SK-N-SH treated with all-trans-retinoic acid at 6 μM for 48 hours (cell line): ENCODE measurements around the gene SPRED1.

ENCODE experiments used
- ATAC-seq: fragments of 200-7000 bp; cut with Tn5 transposase; 3 replicates; pipeline ENCODE4 v1.9.1; 2020; ENCODE audit warnings: mild to moderate bottlenecking, moderate library complexity
- ARNTL ChIP-seq: fragments of 450-650 bp; formaldehyde crosslinking; IDR thresholded peaks from 2 replicates; pipeline ENCODE4 v1.5.0; 2020; ENCODE audit warnings: low read depth, mild to moderate bottlenecking, moderate library complexity, borderline replicate concordance
- BACH2 ChIP-seq: fragments of 250-450 bp; sonication (Bioruptor Pico); IDR thresholded peaks from 2 replicates; pipeline ENCODE4 v1.9.0; 2021; ENCODE audit warnings: mild to moderate bottlenecking, borderline replicate concordance
- CREB5 ChIP-seq: fragments of 250-450 bp; sonication (Bioruptor Pico); IDR thresholded peaks from 2 replicates; pipeline ENCODE4 v1.5.1; 2020; ENCODE audit warnings: low read depth, mild to moderate bottlenecking, moderate library complexity
- CSDC2 ChIP-seq: fragments of 250-450 bp; sonication (Bioruptor Pico); IDR thresholded peaks from 2 replicates; pipeline ENCODE4 v1.5.0; 2020; ENCODE audit warnings: mild to moderate bottlenecking, moderate library complexity
- ESRRG ChIP-seq: fragments of 250-450 bp; sonication (Bioruptor Pico); IDR thresholded peaks from 2 replicates; pipeline ENCODE4 v1.6.1; 2021; ENCODE audit warnings: mild to moderate bottlenecking
- GLIS3 ChIP-seq: fragments of 250-450 bp; sonication (Bioruptor Pico); IDR thresholded peaks from 2 replicates; pipeline ENCODE4 v1.5.0; 2020; ENCODE audit warnings: mild to moderate bottlenecking, moderate library complexity
- ISL1 ChIP-seq: fragments of 250-450 bp; sonication (Bioruptor Pico); IDR thresholded peaks from 2 replicates; pipeline ENCODE4 v2.1.2; 2022; ENCODE audit warnings: mild to moderate bottlenecking, moderate library complexity
- OSR1 ChIP-seq: fragments of 250-450 bp; sonication (Bioruptor Pico); IDR thresholded peaks from 2 replicates; pipeline ENCODE4 v1.8.0; 2022; ENCODE audit warnings: moderate library complexity, mild to moderate bottlenecking, inconsistent platforms
- PPARA ChIP-seq: fragments of 250-450 bp; sonication (Bioruptor Pico); IDR thresholded peaks from 2 replicates; pipeline ENCODE4 v1.5.0; 2020; ENCODE audit warnings: mild to moderate bottlenecking, borderline replicate concordance
- RARB ChIP-seq: fragments of 250-450 bp; sonication (Bioruptor Pico); IDR thresholded peaks from 2 replicates; pipeline ENCODE4 v1.8.0; 2021; ENCODE audit warnings: mild to moderate bottlenecking, moderate library complexity
- SNAI2 ChIP-seq: fragments of 250-450 bp; sonication (Bioruptor Pico); IDR thresholded peaks from 2 replicates; pipeline ENCODE4 v1.5.0; 2020; ENCODE audit warnings: mild to moderate bottlenecking, moderate library complexity
- TCF4 ChIP-seq: fragments of 250-450 bp; sonication (Bioruptor Pico); IDR thresholded peaks from 2 replicates; pipeline ENCODE4 v1.8.0; 2021; ENCODE audit warnings: mild to moderate bottlenecking, moderate library complexity, borderline replicate concordance
- TOX ChIP-seq: fragments of 250-450 bp; sonication (Bioruptor Pico); IDR thresholded peaks from 2 replicates; pipeline ENCODE4 v1.8.0; 2021; ENCODE audit warnings: mild to moderate bottlenecking, moderate library complexity, borderline replicate concordance
- TSHZ2 ChIP-seq: fragments of 250-450 bp; sonication (Bioruptor Pico); IDR thresholded peaks from 2 replicates; pipeline ENCODE4 v1.5.0; 2020; ENCODE audit warnings: mild to moderate bottlenecking, moderate library complexity
- ZC3H10 ChIP-seq: fragments of 250-450 bp; sonication (Bioruptor Pico); IDR thresholded peaks from 2 replicates; pipeline ENCODE4 v1.5.1; 2021; ENCODE audit warnings: mild to moderate bottlenecking, moderate library complexity
- ZFP3 ChIP-seq: fragments of 250-450 bp; sonication (Bioruptor Pico); IDR thresholded peaks from 2 replicates; pipeline ENCODE4 v1.5.0; 2020; ENCODE audit warnings: mild to moderate bottlenecking, moderate library complexity
- ZFP30 ChIP-seq: fragments of 450-650 bp; formaldehyde crosslinking; IDR thresholded peaks from 2 replicates; pipeline ENCODE4 v1.5.0; 2022; ENCODE audit warnings: mild to moderate bottlenecking, moderate library complexity
- ZNF565 ChIP-seq: fragments of 450-650 bp; formaldehyde crosslinking; conservative IDR thresholded peaks from 2 replicates; pipeline ENCODE4 v1.5.0; 2020; ENCODE audit warnings: low read depth, mild to moderate bottlenecking, moderate library complexity
- ZNF70 ChIP-seq: fragments of 450-650 bp; formaldehyde crosslinking; IDR thresholded peaks from 2 replicates; pipeline ENCODE4 v1.5.0; 2020; ENCODE audit warnings: mild to moderate bottlenecking, moderate library complexity
- ZNF8 ChIP-seq: fragments of 450-650 bp; formaldehyde crosslinking; IDR thresholded peaks from 2 replicates; pipeline ENCODE4 v1.5.0; 2020; ENCODE audit warnings: mild to moderate bottlenecking, moderate library complexity
- TF ChIP-seq, protein P1 (sequence below): fragments of 250-450 bp; sonication (Bioruptor Pico); IDR thresholded peaks from 2 replicates; pipeline ENCODE4 v1.5.1; 2021; ENCODE audit warnings: mild to moderate bottlenecking, moderate library complexity
- TF ChIP-seq, protein P2 (sequence below): fragments of 250-450 bp; sonication (Bioruptor Pico); IDR thresholded peaks from 2 replicates; pipeline ENCODE4 v1.8.0; 2021; ENCODE audit warnings: low read depth, mild to moderate bottlenecking, moderate library complexity, borderline replicate concordance

SPRED1 gene

GRCh38 chr15:38243278-38244055 is 9.2 kb upstream of the SPRED1 start:
- no peak for ATAC-seq
- TF ChIP-seq CSDC2 (CRISPR knock-in tag) (no peak), SNAI2 (CRISPR knock-in tag) (no peak), ESRRG (no peak), RARB (CRISPR knock-in tag) (no peak), TCF4 (no peak), ZNF8 (CRISPR knock-in tag) (no peak), ZC3H10 (CRISPR knock-in tag) (no peak), GLIS3 (CRISPR knock-in tag) (no peak), TOX (no peak), ISL1 (no peak), OSR1 (CRISPR knock-in tag) (no peak), ZNF70 (CRISPR knock-in tag) (no peak), ZFP30 (CRISPR knock-in tag) (no peak), ZFP3 (CRISPR knock-in tag) (no peak), ZNF565 (CRISPR knock-in tag) (no peak), ARNTL (CRISPR knock-in tag) (no peak), PPARA (no peak)
- TF ChIP-seq, protein P1, sequence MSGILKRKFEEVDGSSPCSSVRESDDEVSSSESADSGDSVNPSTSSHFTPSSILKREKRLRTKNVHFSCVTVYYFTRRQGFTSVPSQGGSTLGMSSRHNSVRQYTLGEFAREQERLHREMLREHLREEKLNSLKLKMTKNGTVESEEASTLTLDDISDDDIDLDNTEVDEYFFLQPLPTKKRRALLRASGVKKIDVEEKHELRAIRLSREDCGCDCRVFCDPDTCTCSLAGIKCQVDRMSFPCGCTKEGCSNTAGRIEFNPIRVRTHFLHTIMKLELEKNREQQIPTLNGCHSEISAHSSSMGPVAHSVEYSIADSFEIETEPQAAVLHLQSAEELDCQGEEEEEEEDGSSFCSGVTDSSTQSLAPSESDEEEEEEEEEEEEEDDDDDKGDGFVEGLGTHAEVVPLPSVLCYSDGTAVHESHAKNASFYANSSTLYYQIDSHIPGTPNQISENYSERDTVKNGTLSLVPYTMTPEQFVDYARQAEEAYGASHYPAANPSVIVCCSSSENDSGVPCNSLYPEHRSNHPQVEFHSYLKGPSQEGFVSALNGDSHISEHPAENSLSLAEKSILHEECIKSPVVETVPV, result no peak
- TF ChIP-seq, protein P2, sequence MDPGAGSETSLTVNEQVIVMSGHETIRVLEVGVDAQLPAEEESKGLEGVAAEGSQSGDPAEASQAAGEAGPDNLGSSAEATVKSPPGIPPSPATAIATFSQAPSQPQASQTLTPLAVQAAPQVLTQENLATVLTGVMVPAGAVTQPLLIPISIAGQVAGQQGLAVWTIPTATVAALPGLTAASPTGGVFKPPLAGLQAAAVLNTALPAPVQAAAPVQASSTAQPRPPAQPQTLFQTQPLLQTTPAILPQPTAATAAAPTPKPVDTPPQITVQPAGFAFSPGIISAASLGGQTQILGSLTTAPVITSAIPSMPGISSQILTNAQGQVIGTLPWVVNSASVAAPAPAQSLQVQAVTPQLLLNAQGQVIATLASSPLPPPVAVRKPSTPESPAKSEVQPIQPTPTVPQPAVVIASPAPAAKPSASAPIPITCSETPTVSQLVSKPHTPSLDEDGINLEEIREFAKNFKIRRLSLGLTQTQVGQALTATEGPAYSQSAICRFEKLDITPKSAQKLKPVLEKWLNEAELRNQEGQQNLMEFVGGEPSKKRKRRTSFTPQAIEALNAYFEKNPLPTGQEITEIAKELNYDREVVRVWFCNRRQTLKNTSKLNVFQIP (CRISPR knock-in tag), result no peak

DNA sequence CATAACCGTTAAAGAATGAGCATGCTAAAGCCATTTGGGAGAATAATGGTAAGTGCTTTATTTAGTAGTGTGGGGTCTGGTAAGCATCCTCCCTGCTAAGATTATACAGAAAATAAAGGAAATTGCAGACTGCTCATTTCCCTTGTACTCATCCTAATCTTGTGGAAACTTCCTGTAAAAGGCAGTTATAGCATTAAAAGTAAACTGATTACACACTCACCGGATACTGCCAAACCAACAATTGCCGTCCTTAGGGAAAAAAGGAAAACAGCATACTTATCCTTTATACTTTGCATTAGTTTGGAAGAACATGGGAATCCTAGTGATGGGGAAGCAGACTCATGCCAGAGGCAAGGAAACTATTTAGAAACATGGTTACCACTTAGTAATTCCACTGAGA is 5.3 kb upstream of the SPRED1 start:
- ATAC-seq, result no peak
- TF ChIP-seq OSR1 (CRISPR knock-in tag) (no peak), ISL1 (no peak), CREB5 (CRISPR knock-in tag) (no peak), ZNF70 (CRISPR knock-in tag) (no peak), ZFP30 (CRISPR knock-in tag) (no peak), TCF4 (no peak), RARB (CRISPR knock-in tag) (no peak), ESRRG (no peak), ZNF565 (CRISPR knock-in tag) (no peak), BACH2 (no peak), GLIS3 (CRISPR knock-in tag) (no peak), TOX (no peak)

- no peak for TF ChIP-seq ZFP30 (CRISPR knock-in tag)
- peak; percentile 32; the same call in 1 of the 2 replicates for TF ChIP-seq ISL1
- no peak for TF ChIP-seq BACH2
- no peak for TF ChIP-seq TSHZ2 (CRISPR knock-in tag)
- no peak for TF ChIP-seq ARNTL (CRISPR knock-in tag)
- TF ChIP-seq, all 23 proteins: peak for 1
- peak; percentile 42 for ATAC-seq
Observed at GRCh38 chr15:38253351-38253781, 730 bp downstream of the SPRED1 start.
